Activated T-cell treated with anti-CD3 and anti-CD28 coated beads for 48 hours (primary cell): ENCODE results near the gene CD276.

ENCODE experiments used
- DNase-seq: peaks from one replicate; pipeline ENCODE4 v3.0.0-alpha.2; 2020; ENCODE audit warnings: low read depth

CD276 gene

GRCh38 chr15:73747847-73748590, 63.8 kb downstream of the CD276 start:
- DNase-seq, result no peak

GRCh38 chr15:73748730-73749129, 64.5 kb downstream of the CD276 start:
- no peak for DNase-seq

DNA sequence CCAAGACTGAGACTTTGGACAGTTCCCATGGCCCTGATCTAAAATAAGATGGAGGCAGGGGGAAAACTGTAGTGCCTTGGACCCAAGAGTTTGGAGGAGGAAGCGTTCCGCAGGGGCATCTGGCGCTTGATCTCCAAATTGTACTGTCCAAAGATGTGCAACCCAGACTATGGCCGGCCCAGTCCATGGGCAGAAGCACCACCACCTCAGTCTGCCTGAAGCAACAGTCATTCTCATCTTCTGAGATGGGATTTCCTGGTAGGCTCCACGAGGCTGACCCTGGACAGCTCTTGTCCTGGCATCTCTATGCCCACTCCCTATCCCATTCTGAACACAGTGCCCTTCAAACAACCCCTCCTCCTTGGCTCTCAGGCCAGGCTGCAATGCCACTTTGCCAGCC, 65.3 kb downstream of the CD276 start:
- DNase-seq, result no peak

GRCh38 chr15:73749971-73750370, 65.8 kb downstream of the CD276 start:
- DNase-seq, result no peak

DNA sequence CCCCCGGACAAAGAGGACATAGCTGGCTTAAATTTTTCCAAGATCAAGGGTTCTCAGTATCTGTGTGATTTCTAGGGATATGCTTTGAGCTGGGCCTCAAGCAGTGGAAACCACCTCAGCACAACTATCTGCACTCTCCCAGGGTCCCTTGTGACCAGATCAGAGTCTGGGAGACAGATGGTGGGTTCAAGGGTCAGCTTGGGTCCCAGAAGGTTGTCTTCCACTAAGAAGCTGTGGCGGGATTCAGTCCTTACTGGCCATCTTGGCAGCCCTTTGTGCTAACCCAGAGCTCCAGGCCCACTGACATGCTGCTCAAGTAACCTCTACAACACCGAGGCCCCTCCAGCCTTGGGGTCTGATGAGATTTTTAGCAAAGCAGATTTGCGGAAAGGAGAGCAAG, 66.3 kb downstream of the CD276 start:
- DNase-seq, result no peak

DNA sequence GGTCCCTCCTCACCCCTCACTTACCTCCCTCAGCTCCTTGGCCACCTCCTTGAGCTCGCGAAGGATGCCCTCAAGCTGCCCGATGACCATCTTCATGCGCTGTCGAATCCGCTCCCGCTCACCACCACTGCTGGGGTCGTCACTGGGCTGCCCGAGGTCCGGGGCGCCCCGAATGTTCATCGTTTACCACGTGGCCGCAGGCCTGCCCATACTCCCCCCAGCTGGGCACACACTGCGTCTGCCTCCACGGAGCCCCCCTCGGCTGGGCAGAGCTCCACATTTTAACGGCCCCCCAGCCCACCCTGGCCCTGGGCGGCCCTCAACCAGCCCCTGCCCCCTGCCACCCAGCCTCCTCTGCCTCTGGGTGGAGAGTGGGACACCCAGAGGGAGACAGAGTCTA, 66.8 kb downstream of the CD276 start:
- no peak for DNase-seq

DNA sequence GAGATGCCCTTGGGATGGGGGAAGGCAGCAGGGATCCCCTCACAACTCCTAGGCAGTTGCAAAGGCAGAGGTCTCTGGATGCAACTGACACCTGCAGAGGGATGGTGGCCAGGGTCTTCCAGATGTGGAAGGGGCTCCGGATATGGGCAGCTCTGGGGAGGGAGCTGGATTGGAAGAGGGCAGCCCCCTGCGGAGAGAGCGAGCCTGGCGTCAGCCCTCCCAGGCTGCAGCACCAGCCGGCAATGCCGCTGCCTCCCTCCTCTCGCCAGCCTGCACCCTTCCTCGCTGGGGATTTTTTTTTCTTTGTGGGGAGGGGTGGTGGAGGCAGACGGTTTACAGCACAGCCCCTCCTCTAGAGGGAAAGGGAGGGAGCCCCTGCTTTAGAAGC, 67.3 kb downstream of the CD276 start:
- no peak for DNase-seq

- no peak for DNase-seq
These were observed 68.0 kb downstream of the CD276 start for GRCh38 chr15:73751899-73752805.

DNA sequence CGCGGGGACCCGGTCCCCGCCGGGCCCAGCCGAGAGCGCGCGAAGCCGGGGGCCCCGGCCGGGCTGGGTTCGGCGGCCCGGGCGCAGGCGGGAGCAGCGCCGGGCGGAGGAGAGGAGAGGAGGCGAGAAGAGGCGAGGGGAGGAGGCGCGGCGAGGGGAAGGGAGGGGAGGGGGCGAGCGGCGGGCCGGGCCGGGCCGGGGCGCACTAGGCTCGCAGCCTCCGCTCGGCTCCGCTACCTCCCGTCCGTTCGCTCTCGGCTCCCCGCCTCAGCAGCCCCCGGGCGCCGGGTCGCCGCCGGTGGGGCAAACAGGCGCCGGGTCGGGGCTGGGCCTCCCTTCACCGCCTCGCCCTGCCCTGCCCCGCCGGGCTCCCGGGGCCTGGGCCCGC, 68.6 kb downstream of the CD276 start:
- DNase-seq, result no peak

- no peak for DNase-seq
These were observed 69.3 kb downstream of the CD276 start, which contains the start of gene INSYN1 for GRCh38 chr15:73753250-73754130. Gene INSYN1, minus strand, starts transcription at chr15:73753351. Its CDS starts 2,221 bp downstream, at chr15:73751130.

GRCh38 chr15:73754461-73754860, 70.3 kb downstream of the CD276 start:
- no peak for DNase-seq

DNA sequence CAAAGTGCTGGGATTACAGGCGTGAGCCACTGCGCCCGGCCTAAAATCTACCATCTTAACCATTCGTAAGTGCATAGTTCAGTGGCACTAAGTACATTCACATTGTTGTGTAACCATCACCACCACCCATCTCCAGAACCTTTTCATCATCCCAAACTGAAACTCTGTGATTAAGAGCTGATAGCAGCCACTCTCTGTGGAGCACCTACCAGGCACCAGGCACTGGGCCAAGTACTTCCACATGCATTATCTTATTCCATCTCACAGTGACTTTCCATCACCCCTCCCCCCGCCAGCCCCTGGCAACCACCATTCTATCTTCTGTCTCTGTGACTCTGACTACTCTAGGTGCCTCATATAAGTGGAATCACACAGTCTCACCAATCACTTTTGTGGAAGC, 71.3 kb downstream of the CD276 start:
- no peak for DNase-seq

GRCh38 chr15:73755946-73756345, 71.8 kb downstream of the CD276 start:
- no peak for DNase-seq

GRCh38 chr15:73756390-73756789, 72.2 kb downstream of the CD276 start:
- no peak for DNase-seq

DNA sequence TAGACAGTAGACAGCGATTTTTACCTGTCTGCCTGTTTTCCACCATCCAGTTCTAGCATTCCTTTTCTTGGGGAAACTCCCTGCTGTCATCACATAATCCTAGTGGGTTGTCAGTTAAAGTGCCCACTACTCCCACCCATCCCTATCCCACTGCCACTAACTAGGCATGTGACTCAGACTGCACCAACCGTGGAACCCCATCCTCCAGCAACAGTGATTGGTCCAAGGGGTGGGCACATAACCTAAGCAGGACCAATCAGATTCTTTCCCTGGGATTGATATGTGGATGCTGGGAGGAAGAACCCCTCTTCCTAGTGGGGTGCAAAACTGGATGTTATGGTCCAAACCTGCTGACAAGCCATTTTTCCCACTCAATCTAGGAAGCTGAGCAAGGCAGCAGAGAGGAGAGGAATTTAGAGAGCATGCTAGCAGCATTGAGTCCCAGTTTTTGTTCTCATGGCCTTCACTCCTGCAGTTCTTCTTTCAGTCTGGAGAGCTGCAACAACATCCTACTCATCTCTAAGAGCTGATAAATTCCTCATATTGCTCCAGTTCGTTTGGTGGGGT, 72.8 kb downstream of the CD276 start:
- no peak for DNase-seq

DNA sequence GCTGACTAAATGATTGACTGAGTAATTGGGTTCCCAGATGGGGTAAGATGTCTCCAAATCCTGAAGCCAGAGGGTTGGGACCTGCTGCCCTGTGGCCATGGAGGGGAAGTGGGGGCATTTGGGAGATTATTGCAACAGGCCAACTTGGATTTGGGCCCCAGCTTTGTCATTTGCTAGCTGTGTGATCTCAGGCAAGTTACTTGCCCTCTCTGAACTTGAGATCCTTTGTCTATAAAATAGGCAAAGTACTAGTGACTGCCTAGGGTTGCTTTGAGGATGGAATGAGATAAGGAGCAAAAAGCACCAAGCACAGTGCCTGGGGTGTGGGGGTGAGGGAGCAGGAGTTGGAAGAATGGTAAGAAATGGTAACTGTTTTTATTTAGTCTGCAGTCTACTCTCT, 73.4 kb downstream of the CD276 start:
- no peak for DNase-seq

- no peak for DNase-seq
These were observed 74.3 kb downstream of the CD276 start for GRCh38 chr15:73758461-73758860.

DNA sequence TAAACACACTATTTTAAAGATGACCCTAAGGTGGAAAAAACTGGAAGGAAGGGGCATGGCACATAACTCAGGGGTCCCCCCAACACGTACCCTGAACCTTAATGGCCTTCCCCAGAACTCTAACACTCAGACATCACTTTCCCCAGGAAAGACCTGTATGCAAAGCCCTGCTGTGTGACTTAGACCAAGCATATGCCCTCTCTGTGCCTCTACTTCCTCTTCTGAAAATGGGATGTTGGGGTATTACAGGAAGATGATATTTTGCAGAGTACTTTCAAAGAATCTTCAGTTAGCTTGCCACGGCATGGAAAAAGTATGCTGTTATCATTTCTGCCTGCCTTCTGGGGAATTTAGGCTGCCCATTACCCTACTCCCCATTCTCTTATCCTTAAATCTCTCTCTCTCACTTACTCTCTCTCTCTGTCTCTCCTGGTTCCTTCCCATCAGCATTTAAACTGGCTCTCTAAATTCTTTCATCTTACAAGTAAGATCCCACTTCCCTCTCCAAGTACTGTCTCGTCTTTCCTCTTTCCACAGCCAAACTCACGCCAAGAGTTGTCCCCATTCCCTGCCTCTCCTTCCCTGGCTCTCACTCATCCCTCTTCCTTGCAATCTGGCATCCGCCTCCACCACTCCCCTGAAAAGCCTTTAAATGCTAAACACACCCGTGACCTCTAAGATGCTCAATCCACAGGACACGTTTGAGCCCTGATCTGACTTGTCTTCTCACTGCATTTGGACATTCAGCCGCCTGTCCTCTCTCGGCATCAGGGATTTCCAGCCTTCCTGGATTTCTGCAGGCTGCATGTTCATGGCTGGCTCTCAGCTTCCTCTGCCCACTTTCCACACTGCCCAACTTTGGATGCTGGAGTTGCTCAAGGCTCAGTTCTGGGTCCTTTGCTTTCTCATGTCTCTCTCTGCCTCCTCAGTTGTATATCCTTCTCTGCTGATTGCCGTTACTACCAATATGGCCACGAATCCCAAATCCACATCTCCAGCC, 76.4 kb downstream of the CD276 start:
- DNase-seq, result no peak

DNA sequence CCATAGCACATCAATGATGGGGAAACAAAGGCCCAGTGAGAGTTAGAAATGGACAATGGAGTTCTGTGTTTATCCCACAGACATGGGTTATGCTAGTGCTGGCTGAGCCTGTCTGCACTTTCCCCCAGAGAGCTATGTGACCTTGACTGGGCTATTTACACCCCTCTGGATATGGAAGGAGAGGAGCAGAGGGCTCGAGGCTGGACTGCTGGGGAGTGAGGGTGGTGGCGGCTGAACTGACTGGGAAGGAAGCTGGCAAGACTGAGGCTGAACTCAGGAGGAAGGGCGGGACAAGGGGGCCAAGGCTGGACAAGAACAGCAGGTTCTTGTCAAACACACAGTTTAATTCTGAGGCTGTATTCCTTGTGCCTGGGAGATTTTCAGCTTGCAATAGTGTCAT, 79.7 kb downstream of the CD276 start:
- DNase-seq, result no peak
